C4-2B (cell line): ENCODE results near the gene LPXN.

Source experiments
- ZFX ChIP-seq: fragments of 450-650 bp; IDR thresholded peaks from 2 replicates; pipeline ENCODE4 v1.6.1; 2017
- TF ChIP-seq, protein P1 (sequence below): fragments of 450-650 bp; conservative IDR thresholded peaks from 2 replicates; pipeline ENCODE4 v1.5.1; 2017; ENCODE audit warnings: mild to moderate bottlenecking

DNA sequence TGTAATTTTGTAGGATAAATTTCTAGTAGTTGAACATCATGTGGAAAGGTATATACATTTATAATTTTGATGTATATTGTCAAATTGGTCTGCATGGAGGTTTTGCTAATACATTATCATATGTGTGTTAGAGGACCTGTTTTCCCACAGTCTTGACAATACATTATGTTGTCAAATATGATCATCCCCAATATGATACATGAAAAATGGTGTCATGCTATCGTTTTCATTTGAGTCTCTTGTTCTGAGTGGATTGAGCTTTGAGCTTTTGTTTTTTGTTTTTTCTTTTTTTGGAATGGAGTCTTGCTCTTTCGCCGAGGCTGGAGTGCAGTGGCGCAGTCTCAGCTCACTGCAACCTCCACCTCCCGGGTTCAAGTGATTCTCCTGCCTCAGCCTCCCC lies 32.7 kb upstream of the LPXN start:
- TF ChIP-seq, protein P1, sequence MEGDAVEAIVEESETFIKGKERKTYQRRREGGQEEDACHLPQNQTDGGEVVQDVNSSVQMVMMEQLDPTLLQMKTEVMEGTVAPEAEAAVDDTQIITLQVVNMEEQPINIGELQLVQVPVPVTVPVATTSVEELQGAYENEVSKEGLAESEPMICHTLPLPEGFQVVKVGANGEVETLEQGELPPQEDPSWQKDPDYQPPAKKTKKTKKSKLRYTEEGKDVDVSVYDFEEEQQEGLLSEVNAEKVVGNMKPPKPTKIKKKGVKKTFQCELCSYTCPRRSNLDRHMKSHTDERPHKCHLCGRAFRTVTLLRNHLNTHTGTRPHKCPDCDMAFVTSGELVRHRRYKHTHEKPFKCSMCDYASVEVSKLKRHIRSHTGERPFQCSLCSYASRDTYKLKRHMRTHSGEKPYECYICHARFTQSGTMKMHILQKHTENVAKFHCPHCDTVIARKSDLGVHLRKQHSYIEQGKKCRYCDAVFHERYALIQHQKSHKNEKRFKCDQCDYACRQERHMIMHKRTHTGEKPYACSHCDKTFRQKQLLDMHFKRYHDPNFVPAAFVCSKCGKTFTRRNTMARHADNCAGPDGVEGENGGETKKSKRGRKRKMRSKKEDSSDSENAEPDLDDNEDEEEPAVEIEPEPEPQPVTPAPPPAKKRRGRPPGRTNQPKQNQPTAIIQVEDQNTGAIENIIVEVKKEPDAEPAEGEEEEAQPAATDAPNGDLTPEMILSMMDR: no peak
- TF ChIP-seq ZFX: no peak
